ENCODE results near the gene RIC3.
A peak's percentile ranks its signal among the peaks of the same experiment; 100 is the strongest.

RIC3 gene

DNA sequence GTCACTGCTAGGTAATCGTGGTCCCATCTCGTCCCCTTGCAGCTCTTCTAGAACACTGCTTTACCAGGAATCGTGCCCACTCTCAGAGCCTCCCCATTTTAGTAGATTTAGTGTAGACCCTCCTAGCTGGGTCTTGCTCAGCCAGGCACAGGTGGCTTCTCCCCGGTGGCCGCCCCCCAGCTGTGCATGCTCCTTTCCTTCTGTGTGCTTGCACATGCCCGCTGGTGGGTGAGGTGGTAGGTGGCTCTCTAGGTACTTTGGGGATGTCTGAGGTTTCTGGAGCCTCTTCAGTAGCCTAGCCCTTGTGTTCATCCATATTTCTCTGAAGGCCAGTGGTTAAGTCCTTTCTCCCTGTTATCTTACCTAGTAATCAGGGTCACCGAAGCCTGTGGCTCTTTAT is 82.3 kb downstream of the RIC3 start:
- DNase-seq (ENCODE audit: low read depth), result no peak

GRCh38 chr11:8086001-8086479 is 82.8 kb downstream of the RIC3 start:
- DNase-seq (ENCODE audit: low read depth), result no peak

GRCh38 chr11:8085011-8085645 is 83.7 kb downstream of the RIC3 start:
- no peak for DNase-seq (ENCODE audit: low read depth)

GRCh38 chr11:8084352-8084751 is 84.5 kb downstream of the RIC3 start:
- DNase-seq (ENCODE audit: low read depth), result no peak

DNA sequence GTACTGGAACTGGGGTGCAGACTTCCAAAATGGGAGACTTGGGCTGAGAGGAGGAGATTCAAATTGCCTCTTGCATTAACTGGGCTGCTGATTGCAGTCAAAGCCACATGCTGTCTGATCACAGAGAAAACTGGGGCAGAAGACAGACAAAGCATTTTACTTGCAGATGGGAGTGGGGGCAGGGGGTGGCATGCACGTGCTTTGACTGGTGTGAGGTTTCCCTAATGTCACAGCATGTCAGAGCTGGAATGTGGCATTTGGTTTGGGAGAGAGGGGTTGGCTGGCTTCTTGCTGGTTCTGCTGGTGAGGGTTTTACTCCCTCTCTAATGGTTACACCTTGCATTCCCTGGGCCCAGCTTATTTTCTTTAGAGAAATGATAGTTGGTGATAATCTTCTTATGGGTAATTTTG is 84.9 kb downstream of the RIC3 start:
- DNase-seq (ENCODE audit: low read depth), result no peak

GRCh38 chr11:8083088-8083395 is 85.8 kb downstream of the RIC3 start:
- DNase-seq (ENCODE audit: low read depth), result no peak

GRCh38 chr11:8082391-8083087 is 86.3 kb downstream of the RIC3 start:
- DNase-seq (ENCODE audit: low read depth), result no peak

DNA sequence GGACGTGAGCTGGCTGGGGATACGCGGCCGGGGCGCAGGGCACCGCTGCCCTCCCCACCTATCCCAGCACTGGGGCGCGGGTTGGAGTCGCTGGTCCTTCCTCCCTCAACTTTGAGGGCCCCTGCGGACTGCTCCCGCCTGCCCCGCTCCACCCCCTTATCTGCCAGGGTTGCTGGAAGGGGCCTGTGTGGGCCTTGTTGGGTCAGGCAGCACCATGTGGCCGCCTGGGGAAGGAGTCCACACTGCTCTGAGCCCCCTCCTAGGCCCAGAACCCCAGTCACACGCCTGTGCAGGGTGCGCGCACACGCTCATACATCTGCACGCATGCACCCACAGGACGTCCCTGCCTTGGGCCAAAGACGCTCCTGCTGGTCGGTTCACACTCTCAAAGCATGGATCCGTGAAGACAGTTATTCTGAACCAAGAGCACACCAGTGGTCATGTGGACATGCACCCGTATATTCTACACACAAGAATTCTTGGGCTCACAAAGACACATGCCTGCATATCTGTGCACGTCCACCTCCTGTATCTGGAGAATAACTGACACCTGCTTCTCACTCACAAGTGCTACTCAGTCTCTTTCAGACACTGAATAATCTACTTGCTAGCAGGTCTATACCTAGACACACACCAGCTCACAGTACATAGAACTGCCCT is 87.1 kb downstream of the RIC3 start:
- no peak for DNase-seq (ENCODE audit: low read depth)

DNA sequence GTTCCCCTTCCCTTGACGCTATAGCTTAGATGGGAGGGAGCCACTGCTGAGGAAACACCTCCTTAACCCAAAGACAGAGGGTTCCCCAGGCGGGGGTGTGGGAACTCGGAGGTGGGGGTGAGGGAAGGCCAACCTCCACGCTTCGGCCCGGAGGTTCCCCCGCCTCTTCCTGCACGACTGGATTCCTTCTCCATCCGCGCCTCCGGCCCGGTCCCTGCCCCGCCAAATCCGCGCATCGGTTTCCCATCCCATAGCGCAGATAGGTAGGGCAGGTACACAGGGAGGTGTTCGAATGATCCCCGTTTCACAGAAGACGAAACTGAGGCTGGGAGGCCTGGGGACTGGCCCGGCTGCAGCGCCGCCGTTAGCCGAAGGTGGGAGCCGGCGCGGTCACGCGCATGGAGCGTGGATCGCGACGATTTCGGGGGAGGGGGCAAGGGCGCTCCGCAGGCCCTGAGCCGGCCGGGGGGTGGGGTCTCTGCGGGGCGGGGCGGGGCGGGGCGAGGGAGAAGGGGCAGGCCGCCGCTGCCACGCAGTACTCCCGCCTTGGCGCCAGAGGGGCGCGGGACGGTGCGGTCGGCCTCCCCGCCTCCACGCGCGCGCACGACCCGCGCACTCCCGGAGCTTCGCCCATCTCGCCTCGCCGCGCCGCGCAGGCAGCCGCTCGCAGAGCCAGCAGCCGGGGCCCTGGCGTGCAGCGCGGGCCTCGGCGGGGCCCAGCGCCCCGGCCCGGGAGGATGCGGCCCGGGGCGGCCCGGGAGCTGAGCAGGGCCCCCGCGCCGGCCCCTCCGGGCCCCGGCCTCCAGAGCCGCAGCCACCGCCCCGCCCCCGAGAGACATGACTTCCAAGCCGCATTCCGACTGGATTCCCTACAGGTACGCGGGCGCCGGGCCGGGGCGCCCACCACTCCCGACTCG is 87.9 kb downstream of the RIC3 start, which contains the start of gene TUB:
Gene TUB (plus strand): TSS at position 538 of the 917 bp plus-strand sequence. CDS start 300 bp downstream, at position 838.
- DNase-seq (ENCODE audit: low read depth), result no peak

GRCh38 chr11:8080069-8080670 is 88.7 kb downstream of the RIC3 start:
- DNase-seq (ENCODE audit: low read depth), result no peak

GRCh38 chr11:8079111-8079675 is 89.6 kb downstream of the RIC3 start:
- no peak for DNase-seq (ENCODE audit: low read depth)

DNA sequence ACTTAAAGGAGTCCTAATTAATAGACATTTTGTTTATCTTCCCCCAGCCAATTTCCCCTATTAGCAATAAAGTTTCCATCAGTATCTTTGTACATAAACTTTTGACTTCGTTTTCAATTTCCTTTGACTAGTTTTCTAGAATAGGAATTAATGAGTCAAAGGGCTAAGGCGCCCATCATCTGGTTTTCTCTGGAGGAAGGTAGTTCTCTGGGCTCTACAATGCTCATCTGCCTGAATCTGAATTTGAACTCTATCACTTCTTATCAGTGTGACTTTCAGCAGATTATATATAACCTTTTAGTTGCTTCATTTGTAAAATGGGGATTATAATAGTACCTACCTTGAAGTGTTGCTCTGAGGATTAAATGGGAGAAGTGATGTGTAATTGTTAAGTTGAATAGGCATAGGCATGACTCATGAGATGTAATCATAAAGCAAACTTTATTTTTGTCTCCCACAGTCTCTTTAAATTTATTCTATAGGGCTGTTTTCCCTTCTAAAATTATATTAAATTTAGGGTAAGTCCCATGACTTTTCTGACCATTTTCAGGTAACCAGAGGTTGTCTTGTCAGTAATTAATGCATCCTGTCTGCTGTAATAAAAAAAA is 93.6 kb downstream of the RIC3 start:
- no peak for DNase-seq (ENCODE audit: low read depth)

DNA sequence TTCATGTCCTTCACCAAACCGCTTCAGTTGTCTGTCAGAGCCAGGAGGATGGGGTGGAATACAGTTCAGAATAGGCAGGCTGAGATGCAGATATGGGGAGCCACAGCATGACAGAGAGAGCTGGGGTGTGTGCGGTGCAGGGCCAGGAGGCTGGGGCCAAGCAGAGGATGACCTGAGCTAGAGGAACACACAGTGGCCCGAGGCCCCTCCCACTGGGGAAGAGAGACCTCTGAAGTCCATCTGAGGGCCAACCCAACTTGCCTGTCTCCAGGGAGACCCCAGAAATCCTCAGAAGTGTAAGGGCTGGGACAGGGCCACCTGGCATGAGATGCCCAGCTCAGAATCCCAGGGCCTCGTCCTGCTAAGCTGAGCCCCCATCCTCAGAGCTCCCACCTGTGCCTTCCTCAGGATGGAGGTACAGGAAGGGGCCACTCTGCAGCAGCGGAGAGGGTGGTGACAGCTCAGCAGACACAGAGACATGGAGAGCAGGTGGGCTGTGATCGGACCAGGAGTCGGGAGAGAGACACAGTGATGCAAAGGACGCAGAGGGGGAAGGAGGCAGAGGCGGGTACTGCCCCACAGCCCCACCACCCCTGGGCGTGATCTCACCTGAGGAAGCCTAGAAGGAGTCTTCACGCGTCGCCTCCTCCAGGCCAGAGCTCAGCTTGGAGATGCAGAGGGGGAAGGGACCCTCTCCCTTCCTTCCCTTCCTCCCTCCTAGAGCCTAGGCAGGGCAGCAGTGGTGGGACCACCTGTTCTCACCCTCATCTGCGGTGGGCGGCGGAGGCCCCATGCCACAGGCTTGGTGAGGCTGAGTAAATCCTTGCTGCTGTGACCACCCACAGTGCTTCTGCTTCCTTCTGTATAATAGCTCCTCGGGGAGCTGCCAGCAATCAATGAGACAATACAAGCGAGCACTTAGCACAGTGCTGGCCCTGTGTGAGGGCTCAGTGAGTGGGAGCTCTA is 96.9 kb downstream of the RIC3 start:
- DNase-seq (ENCODE audit: low read depth), result no peak

DNA sequence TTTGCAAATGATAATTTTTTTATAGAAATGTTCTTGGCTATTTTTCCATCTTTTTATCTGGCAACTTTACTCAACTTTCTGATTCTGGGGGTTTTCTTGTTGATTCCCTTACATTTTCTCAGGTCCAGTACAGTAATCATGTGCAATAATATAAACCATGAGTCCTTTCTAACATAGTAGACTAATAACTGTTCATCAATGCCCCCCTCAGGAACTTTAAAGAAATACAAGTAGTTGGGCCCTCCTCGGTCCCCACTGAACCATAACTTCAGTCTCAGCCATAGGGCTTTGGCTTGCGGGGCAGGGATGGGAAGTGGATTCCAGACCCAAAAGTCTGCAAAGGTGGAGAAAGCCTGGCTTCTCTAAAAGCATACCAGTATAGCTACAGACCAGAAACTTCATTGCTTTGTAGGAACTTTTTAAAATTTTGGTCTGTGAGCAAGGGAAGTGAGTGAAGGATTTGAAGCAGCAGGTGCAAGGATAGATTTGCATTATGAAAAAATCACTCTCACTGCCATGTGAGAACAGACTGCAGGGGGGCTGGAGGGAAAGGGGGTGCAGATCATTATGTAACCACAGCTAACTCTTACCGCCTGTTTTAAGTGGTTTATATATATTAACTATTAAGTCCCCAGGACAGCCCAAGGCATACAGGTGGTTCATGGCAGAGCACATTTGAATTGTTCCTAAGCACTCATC is 98.3 kb downstream of the RIC3 start:
- DNase-seq (ENCODE audit: low read depth), result no peak

- no peak for DNase-seq (ENCODE audit: low read depth)
Observed at GRCh38 chr11:8069771-8070170, 99.1 kb downstream of the RIC3 start.

- peak; percentile 14 for DNase-seq (ENCODE audit: low read depth)
Observed at GRCh38 chr11:8068605-8069221, 100.1 kb downstream of the RIC3 start.

DNA sequence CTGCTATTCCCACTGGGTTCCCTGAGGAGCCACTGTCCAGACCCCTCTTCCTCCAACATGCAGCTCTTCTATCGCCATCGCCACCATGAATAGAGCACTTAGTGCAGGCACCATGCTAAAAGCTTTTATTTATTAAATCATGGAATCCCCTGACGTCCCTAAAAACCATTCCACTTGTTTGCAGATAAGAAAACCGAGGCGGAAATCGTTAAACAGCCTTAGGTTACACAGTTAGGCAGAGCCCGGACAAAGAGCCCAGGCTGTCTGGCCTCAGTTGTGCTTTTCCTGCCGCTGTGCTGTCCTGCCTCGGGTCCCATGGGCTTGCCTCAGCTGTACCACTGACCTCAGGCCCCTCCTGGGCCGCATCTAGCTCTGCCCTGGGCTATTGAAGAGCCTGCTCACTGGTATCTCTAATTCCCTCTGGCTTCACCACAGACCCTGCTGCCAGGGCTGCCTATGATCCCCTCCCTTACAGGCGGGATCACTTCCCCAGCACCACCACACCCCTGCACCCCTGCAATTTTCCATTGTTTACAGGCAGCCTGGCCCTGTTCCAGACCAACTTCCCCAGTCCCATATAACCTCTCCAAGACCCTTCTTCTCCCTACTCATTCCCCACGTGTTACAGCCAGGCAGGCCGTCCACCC is 100.8 kb downstream of the RIC3 start:
- DNase-seq (ENCODE audit: low read depth), result no peak

DNA sequence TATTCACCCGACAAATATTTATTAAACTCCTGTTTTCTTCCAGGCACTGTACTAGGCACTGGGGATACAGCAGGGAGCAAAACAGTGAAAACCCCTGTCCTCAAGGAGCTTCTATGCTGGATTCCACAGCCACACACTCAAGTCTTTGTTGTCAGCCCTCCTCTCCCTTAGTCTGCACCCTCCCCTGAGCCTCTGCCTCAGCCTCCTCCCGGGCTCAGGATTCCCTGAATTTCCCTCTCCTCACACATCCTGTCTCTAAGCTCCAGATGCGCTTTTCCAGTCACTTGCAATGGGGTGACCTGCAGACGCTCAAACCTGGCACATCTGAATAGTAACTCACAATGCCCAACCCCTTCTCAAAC is 101.3 kb downstream of the RIC3 start:
- DNase-seq (ENCODE audit: low read depth), result no peak

Data from CMK (cell line).